PC-9 (cell line): ENCODE measurements around the gene ELL2. TPM values are rescaled to one million over a fixed set of nuclear protein-coding genes. Genes with fewer than 3 reads are reported as not detected.

ENCODE experiments used
- BruUV-seq: library from RNA; stranded (reverse); fragments of 400-500 nt; replicated peaks from 2 replicates; lab custom pipeline; 2021; lab: Mats Ljungman, UMichigan
- CTCF ChIA-PET: fragments of 300-600 bp; sonication (Branson Sonifier 250); formaldehyde crosslinking; loops from one replicate; lab custom pipeline; 2022; ENCODE audit warnings: antibody characterized with exemption; lab: Charles Lee
- POLR2A ChIA-PET: fragments of 300-600 bp; sonication (Branson Sonifier 250); formaldehyde crosslinking; loops from one replicate; lab custom pipeline; 2022; ENCODE audit warnings: antibody characterized with exemption; ENCODE audit not compliant: unreplicated experiment; lab: Charles Lee
- DNase-seq, 2 experiments: peaks; one replicate each; pipeline versions ENCODE4 v3.0.0 to v3.0.0-alpha.2; 2015 to 2022; ENCODE audit warnings: mixed read lengths in 1 of 2
- H2AFZ ChIP-seq: fragments of 200-600 bp; sonication (generic); 2 replicates; pipeline ENCODE4 v1.8.1; 2017; ENCODE audit warnings: antibody characterized with exemption
- H3F3A ChIP-seq: fragments of 200-600 bp; sonication (generic); 2 replicates; pipeline ENCODE4 v1.8.1; 2017; ENCODE audit warnings: antibody characterized with exemption, mild to moderate bottlenecking, low read depth; ENCODE audit not compliant: insufficient read depth
- H3K27ac ChIP-seq: fragments of 200-600 bp; sonication (generic); 2 replicates; pipeline ENCODE4 v1.6.1; 2016; ENCODE audit warnings: mixed run types
- H3K27me3 ChIP-seq: fragments of 200-600 bp; sonication (generic); 2 replicates; pipeline ENCODE4 v1.6.1; 2016; ENCODE audit warnings: low read depth, mixed run types; ENCODE audit not compliant: insufficient read depth
- H3K36me3 ChIP-seq: fragments of 200-600 bp; sonication (generic); 2 replicates; pipeline ENCODE4 v1.6.1; 2016; ENCODE audit warnings: low read depth, mixed run types
- H3K4me1 ChIP-seq: fragments of 200-600 bp; sonication (generic); replicated peaks from 2 replicates; pipeline ENCODE4 v1.6.1; 2016; ENCODE audit warnings: mixed run types; ENCODE audit not compliant: insufficient read depth
- H3K4me2 ChIP-seq: fragments of 200-600 bp; sonication (generic); 2 replicates; pipeline ENCODE4 v1.6.1; 2017; ENCODE audit warnings: mixed run types
- H3K4me3 ChIP-seq: fragments of 200-600 bp; sonication (generic); 2 replicates; pipeline ENCODE4 v1.6.1; 2016; ENCODE audit warnings: mixed run types
- H3K79me2 ChIP-seq: fragments of 200-600 bp; sonication (generic); 2 replicates; pipeline ENCODE4 v1.6.1; 2017; ENCODE audit warnings: low read depth, mixed run types
- H3K9me2 ChIP-seq: fragments of 200-600 bp; sonication (generic); 2 replicates; pipeline ENCODE4 v1.8.1; 2017; ENCODE audit warnings: mild to moderate bottlenecking; ENCODE audit not compliant: insufficient read depth
- H3K9me3 ChIP-seq: fragments of 200-600 bp; sonication (generic); 2 replicates; pipeline ENCODE4 v1.8.1; 2016; ENCODE audit warnings: low read depth; ENCODE audit not compliant: insufficient read depth
- H4K20me1 ChIP-seq: fragments of 200-600 bp; sonication (generic); 2 replicates; pipeline ENCODE4 v1.8.1; 2017; ENCODE audit not compliant: insufficient read depth
- EZH2 ChIP-seq: fragments of 200-600 bp; sonication (generic); IDR thresholded peaks from 2 replicates; pipeline ENCODE4 v1.8.0; 2017; ENCODE audit warnings: antibody characterized with exemption, low read depth
- intact Hi-C: fragments of 100-400 bp; cut with micrococcal nuclease; formaldehyde crosslinking; loops from one replicate; pipeline ENCODE4 v1.10.0; 2022; ENCODE audit not compliant: unreplicated experiment
- total RNA-seq: library from RNA; stranded (reverse); gene quantifications from 2 replicates; pipeline ENCODE4 v1.2.3, GENCODE V29; 2021
- TF ChIP-seq, protein P1 (sequence below): fragments of 200-600 bp; sonication (generic); conservative IDR thresholded peaks from 2 replicates; pipeline ENCODE4 v1.6.1; 2017; ENCODE audit warnings: mixed run types, antibody characterized with exemption, mild to moderate bottlenecking, moderate library complexity

The ELL2 gene
- total RNA-seq, 1 experiment from 2014 or later: 25.5 TPM

GRCh38 chr5:95916687-95917085, 45.0 kb downstream of the ELL2 start:
- Histone ChIP-seq H3K9me3 (no peaks in the 10 kb centered on the region), H2AFZ (no peak overlapping the region), H3K4me3 (no peak overlapping the region), H4K20me1 (no peaks in the 10 kb centered on the region; the same call in 1 of the 2 replicates), H3K79me2 (peaks cover 16% of the 10 kb centered on the region; the same call in 1 of the 2 replicates), H3K27me3 (no peaks in the 10 kb centered on the region), H3F3A (no peaks in the 10 kb centered on the region), H3K9me2 (no peaks in the 10 kb centered on the region), H3K27ac (no peak overlapping the region), H3K4me2 (no peak overlapping the region), H3K36me3 (no peaks in the 10 kb centered on the region), H3K4me1 (no peaks in the 10 kb centered on the region)
- BruUV-seq: no TSS peak
- intact Hi-C loops: no loop called here
- DNase-seq: no peak
- TF ChIP-seq, protein P1, sequence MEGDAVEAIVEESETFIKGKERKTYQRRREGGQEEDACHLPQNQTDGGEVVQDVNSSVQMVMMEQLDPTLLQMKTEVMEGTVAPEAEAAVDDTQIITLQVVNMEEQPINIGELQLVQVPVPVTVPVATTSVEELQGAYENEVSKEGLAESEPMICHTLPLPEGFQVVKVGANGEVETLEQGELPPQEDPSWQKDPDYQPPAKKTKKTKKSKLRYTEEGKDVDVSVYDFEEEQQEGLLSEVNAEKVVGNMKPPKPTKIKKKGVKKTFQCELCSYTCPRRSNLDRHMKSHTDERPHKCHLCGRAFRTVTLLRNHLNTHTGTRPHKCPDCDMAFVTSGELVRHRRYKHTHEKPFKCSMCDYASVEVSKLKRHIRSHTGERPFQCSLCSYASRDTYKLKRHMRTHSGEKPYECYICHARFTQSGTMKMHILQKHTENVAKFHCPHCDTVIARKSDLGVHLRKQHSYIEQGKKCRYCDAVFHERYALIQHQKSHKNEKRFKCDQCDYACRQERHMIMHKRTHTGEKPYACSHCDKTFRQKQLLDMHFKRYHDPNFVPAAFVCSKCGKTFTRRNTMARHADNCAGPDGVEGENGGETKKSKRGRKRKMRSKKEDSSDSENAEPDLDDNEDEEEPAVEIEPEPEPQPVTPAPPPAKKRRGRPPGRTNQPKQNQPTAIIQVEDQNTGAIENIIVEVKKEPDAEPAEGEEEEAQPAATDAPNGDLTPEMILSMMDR: no peak
- no peak for TF ChIP-seq EZH2
- CTCF ChIA-PET: no interaction called here
- POLR2A ChIA-PET: interaction anchor here (0.5 kb wide), 1 partner anchor 270 kb away, joined by 5 read pairs; the partner anchor contains the start of gene RFESD

DNA sequence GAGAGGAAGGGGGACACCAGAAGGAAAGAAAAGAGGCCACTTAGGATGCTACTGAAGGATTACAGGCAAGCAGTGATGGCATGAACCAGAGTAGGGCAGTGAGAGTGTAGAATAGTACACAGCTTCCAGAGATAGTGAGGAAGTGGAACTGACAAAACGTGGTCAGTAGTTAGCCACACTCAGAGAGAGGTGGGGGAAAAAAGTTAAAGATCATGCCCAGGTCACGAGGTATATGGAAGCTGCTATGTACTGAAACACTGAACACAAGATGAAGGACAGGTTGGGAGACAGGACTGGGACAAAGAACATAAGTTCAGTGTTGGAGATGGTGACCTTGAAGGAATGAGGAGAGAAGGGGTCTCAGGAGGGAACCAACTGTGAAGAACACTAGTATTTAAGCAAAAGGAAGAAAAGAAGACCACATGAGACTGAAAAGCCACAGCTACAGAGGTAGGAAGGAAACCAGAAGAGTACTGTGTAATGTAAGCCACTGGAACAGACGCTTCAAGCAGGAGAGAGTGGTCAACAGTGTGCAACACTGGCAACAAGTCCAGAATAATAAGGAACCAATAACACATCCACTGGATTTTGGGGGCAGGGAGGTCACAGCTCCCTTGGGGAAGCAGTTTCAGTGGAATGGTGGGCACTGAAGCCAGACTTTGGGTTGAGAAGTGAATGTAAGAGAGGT, 45.5 kb downstream of the ELL2 start:
- no peak for DNase-seq
- H3K4me1 ChIP-seq: no peaks in the 10 kb centered on the region
- H3K79me2 ChIP-seq: peaks cover 11% of the 10 kb centered on the region; the same call in 1 of the 2 replicates
- H4K20me1 ChIP-seq: no peaks in the 10 kb centered on the region; the same call in 1 of the 2 replicates
- H3K36me3 ChIP-seq: no peaks in the 10 kb centered on the region
- intact Hi-C loops: no loop called here
- ChIA-PET POLR2A (no interaction called here), CTCF (no interaction called here)
- H2AFZ ChIP-seq: no peak overlapping the region
- H3K9me2 ChIP-seq: no peaks in the 10 kb centered on the region
- BruUV-seq: no TSS peak
- no peaks in the 10 kb centered on the region for H3K9me3 ChIP-seq
- H3K27ac ChIP-seq: no peak overlapping the region
- no peak for TF ChIP-seq EZH2
- TF ChIP-seq, protein P1: no peak
- H3K4me2 ChIP-seq: no peak overlapping the region
- H3K27me3 ChIP-seq: no peaks in the 10 kb centered on the region
- H3K4me3 ChIP-seq: no peak overlapping the region
- no peaks in the 10 kb centered on the region for H3F3A ChIP-seq

- Histone ChIP-seq H3K27me3 (no peaks in the 10 kb centered on the region), H3K9me3 (no peaks in the 10 kb centered on the region), H3K4me2 (no peak overlapping the region), H3K36me3 (no peaks in the 10 kb centered on the region; the same call in 1 of the 2 replicates), H3K4me1 (peaks cover 16% of the 10 kb centered on the region), H3K4me3 (no peak overlapping the region), H2AFZ (no peak overlapping the region), H3K27ac (no peak overlapping the region), H4K20me1 (no peaks in the 10 kb centered on the region), H3F3A (no peaks in the 10 kb centered on the region), H3K79me2 (0 out of 2 replicates have a peak, but pooled peaks cover 5% of the 10 kb centered on the region), H3K9me2 (no peaks in the 10 kb centered on the region)
- no peak for DNase-seq
- ChIA-PET POLR2A (no interaction called here), CTCF (no interaction called here)
- no TSS peak for BruUV-seq
- intact Hi-C loops: no loop called here
- TF ChIP-seq EZH2: no peak
- TF ChIP-seq, protein P1: no peak
These were observed 48.0 kb downstream of the ELL2 start for GRCh38 chr5:95913663-95914062.
